Ovary (tissue), 3 donors: ENCODE data around the gene AIG1.

Source experiments
- CTCF ChIP-seq, 3 donors: fragments of 450-650 bp in 2 of 3; fragments of 200-600 bp in 1 of 3; IDR thresholded peaks; one replicate each; pipeline versions ENCODE4 v1.5.1 to v1.8.0; 2016 to 2022; ENCODE audit warnings: antibody characterized with exemption in 3 of 3, mild to moderate bottlenecking in 1 of 3
- EP300 ChIP-seq: sonication (generic); formaldehyde crosslinking; IDR thresholded peaks from one replicate; pipeline ENCODE4 v1.6.1; 2017; ENCODE audit warnings: antibody characterized with exemption
- POLR2A ChIP-seq: fragments of 450-650 bp; IDR thresholded peaks from one replicate; pipeline ENCODE4 v1.6.1; 2017; ENCODE audit warnings: antibody characterized with exemption, mild to moderate bottlenecking, moderate library complexity
- donor health status: DM: no; HTN: no; CAD: no.

DNA sequence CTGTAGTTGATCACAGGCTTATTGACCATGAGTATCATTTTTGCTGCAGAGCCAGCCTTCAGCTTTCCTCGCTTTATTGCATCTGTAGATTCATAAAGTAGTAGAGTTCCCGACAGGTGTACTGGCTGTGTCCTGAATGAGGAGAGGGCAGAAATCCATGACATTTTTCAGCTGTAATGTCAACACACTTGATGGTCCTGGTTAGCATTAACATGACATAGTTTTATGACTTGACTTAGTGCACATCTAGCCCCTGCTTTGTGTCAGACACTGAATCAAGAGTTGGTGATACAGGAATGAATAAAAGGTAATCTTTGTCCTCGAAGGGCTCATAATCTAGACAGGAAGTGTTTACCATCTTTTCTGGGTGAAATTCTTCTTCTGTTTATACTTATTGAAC, 55.0 kb downstream of the AIG1 start:
- TF ChIP-seq POLR2A = no peak
- no peak for TF ChIP-seq CTCF (IDR thresholded peaks at IDR 0.05)
- no peak for TF ChIP-seq EP300
